Keratinocyte (primary cell): ENCODE data around the gene MLLT10.

Experiments
- EZH2 ChIP-seq: IDR thresholded peaks from one replicate; pipeline ENCODE4 v1.6.1; 2012; ENCODE audit warnings: inconsistent platforms, mild to moderate bottlenecking, low read length, moderate library complexity
- TF ChIP-seq, protein P1 (sequence below), 3 experiments: IDR thresholded peaks in 1 of 3; conservative IDR thresholded peaks in 1 of 3; optimal IDR thresholded peaks in 1 of 3; 2 replicates in 2 of 3; 3 replicates in 1 of 3; pipeline versions ENCODE3 to v1.5.1; 2011; ENCODE audit warnings: low read length in 3 of 3, mild to moderate bottlenecking in 3 of 3, moderate library complexity in 2 of 3, control low read depth in 1 of 3, inconsistent platforms in 1 of 3; ENCODE audit not compliant: insufficient read depth in 2 of 3; ENCODE audit errors: extremely low read depth in 1 of 3

GRCh38 chr10:21488246-21488956, 45.6 kb upstream of the MLLT10 start:
- TF ChIP-seq, protein P1, sequence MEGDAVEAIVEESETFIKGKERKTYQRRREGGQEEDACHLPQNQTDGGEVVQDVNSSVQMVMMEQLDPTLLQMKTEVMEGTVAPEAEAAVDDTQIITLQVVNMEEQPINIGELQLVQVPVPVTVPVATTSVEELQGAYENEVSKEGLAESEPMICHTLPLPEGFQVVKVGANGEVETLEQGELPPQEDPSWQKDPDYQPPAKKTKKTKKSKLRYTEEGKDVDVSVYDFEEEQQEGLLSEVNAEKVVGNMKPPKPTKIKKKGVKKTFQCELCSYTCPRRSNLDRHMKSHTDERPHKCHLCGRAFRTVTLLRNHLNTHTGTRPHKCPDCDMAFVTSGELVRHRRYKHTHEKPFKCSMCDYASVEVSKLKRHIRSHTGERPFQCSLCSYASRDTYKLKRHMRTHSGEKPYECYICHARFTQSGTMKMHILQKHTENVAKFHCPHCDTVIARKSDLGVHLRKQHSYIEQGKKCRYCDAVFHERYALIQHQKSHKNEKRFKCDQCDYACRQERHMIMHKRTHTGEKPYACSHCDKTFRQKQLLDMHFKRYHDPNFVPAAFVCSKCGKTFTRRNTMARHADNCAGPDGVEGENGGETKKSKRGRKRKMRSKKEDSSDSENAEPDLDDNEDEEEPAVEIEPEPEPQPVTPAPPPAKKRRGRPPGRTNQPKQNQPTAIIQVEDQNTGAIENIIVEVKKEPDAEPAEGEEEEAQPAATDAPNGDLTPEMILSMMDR (optimal IDR thresholded peaks at IDR 0.05 in 1 of 3, IDR thresholded peaks at IDR 0.05 in 1 of 3, conservative IDR thresholded peaks at IDR 0.05 in 1 of 3; ENCODE audit: extremely low read depth in 1 of 3, insufficient read depth in 2 of 3, low read length in 3 of 3): no peak
- TF ChIP-seq EZH2: no peak
